Stimulated activated CD8-positive, alpha-beta memory T cell treated with anti-CD3 and anti-CD28 coated beads, Interleukin-12 subunit alpha, Interleukin-12 subunit beta, amount 100 ng/mL, for 24 hours (primary cell): ENCODE data around the gene ZNF579.

Experiments
- DNase-seq: peaks from one replicate; pipeline ENCODE4 v3.0.0-alpha.2; 2020; ENCODE audit errors: extremely low read depth

ZNF579 gene, protein sequence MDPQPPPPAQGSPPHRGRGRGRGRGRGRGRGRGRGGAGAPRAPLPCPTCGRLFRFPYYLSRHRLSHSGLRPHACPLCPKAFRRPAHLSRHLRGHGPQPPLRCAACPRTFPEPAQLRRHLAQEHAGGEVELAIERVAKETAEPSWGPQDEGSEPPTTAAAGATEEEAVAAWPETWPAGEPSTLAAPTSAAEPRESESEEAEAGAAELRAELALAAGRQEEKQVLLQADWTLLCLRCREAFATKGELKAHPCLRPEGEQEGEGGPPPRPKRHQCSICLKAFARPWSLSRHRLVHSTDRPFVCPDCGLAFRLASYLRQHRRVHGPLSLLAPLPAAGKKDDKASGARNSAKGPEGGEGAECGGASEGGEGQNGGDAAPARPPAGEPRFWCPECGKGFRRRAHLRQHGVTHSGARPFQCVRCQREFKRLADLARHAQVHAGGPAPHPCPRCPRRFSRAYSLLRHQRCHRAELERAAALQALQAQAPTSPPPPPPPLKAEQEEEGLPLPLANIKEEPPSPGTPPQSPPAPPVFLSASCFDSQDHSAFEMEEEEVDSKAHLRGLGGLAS

GRCh38 chr19:55580628-55581144 is at the start of gene ZNF579:
ZNF579 (minus strand) TSS chr19:55580848; CDS start chr19:55579639, 1,209 bp downstream.
- peak; percentile 55 for DNase-seq

- DNase-seq, result no peak
Measured at GRCh38 chr19:55626350-55626749, 45.7 kb upstream of the ZNF579 start.

DNA sequence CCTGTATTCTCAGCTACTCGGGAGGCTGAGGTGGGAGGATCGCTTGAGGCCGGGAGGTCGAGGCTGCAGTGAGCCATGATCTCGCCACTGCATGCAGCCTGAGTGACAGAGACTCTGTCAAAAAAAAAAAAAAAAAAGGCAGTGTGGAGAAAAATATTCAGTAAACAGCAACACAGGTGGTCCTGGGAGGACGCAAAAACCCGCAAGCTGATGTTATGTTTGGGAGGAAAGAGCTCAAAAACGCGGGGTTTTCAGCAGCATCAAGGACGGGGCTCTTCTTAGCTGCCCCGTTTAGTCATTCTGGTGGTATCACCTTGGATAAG is 44.3 kb upstream of the ZNF579 start:
- no peak for DNase-seq

GRCh38 chr19:55624109-55625003 is 43.7 kb upstream of the ZNF579 start, which contains the start of gene ZNF784:
ZNF784 (minus strand) TSS chr19:55624566; CDS start chr19:55624561, 5 bp downstream.
- peak; percentile 86 for DNase-seq

GRCh38 chr19:55623561-55623960 is 42.9 kb upstream of the ZNF579 start:
- no peak for DNase-seq

DNA sequence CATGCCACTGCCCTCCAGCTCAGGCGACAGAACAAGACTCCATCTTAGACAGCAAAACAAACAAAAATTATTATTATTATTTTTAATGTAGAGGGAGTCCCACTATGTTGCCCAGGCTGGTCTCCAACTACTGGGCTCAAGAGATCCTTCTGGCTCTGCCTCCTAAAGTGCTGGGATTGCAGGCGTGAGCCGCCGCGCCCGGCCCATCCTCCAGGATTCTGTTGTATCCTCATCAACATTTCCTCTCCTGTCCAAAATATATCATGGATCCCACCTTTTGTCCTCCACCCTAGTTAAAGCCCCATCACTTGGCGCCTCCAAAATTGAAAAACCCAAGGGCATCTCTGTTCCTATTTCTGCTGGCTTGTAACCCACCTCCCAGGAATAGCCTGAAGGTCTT is 42.5 kb upstream of the ZNF579 start:
- no peak for DNase-seq

GRCh38 chr19:55622242-55622969 is 41.8 kb upstream of the ZNF579 start:
- DNase-seq, result no peak

GRCh38 chr19:55621673-55622231 is 41.1 kb upstream of the ZNF579 start:
- DNase-seq, result no peak

- DNase-seq, result no peak
Measured at GRCh38 chr19:55621205-55621672, 40.6 kb upstream of the ZNF579 start.

DNA sequence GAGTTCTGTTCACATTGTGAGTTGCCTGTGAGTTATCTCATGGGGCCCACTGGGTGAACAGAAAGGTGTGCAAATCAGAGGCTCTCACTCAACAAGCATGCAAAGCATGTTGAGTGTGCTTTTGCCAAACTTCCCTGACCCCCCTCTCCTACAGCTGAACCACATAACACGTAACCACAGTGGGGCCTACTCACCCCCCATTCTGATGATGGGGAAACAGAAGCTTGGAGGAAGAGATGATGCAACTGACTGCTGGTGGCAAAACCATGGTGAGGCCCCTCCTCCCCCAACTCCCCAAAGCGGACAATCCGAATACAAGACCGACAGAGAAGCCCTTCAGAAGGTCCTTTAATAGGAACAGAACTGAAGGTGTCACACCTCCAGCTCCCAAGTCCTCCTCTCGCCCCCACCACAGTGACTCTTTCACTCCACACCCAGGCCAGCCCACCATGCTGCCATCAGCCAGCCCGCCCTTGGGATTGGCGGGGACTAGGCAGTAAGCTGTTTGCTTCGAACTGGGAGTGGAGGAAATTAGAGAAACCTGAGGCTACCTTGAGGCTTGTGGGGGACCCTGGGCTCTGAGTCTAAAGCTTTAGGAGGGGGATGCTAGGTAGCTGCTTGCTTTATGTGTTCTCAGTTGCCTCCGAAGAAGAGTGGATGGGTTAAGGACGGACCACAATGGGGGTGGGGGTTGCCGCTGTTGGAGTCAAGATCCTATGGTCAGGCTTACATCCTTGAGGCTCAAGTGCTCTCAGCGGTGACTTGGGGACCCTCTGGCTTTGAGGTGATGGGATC is 40.0 kb upstream of the ZNF579 start:
- DNase-seq, result no peak

GRCh38 chr19:55619286-55619685 is 38.6 kb upstream of the ZNF579 start:
- DNase-seq, result no peak

- DNase-seq, result no peak
Measured at GRCh38 chr19:55618426-55618825, 37.8 kb upstream of the ZNF579 start.

GRCh38 chr19:55617426-55617825 is 36.8 kb upstream of the ZNF579 start:
- no peak for DNase-seq

DNA sequence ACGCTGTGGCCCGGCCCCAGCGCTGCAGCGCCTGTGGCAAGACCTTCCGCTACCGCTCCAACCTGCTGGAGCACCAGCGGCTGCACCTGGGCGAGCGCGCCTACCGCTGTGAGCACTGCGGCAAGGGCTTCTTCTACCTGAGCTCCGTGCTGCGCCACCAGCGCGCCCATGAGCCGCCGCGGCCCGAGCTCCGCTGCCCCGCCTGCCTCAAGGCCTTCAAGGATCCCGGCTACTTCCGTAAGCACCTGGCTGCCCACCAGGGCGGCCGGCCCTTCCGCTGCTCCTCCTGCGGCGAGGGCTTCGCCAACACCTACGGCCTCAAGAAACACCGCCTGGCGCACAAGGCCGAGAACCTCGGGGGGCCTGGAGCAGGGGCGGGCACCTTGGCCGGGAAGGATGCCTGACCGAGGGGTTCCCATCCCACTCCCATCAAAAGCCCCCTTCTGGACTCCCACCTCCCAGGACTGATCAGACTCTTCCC is 35.8 kb upstream of the ZNF579 start:
- no peak for DNase-seq

GRCh38 chr19:55615543-55616394 is 35.1 kb upstream of the ZNF579 start:
- no peak for DNase-seq

DNA sequence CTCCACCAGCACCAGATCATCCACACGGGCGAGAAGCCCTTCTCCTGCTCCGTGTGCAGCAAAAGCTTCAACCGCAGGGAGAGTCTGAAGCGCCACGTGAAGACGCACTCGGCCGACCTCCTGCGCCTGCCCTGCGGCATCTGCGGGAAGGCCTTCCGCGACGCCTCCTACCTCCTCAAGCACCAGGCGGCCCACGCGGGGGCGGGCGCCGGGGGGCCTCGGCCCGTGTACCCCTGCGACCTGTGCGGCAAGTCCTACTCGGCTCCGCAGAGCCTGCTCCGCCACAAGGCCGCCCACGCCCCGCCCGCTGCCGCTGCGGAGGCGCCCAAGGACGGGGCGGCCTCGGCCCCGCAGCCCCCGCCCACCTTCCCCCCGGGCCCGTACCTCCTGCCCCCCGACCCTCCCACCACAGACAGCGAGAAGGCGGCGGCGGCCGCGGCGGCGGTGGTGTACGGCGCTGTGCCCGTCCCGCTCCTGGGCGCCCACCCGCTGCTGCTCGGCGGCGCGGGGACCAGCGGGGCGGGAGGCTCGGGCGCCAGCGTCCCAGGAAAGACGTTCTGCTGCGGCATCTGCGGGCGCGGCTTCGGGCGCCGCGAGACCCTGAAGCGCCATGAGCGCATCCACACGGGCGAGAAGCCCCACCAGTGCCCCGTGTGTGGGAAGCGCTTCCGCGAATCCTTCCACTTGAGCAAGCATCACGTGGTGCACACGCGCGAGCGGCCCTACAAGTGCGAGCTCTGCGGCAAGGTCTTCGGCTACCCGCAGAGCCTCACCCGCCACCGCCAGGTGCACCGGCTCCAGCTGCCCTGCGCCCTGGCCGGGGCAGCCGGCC is 34.3 kb upstream of the ZNF579 start:
- DNase-seq, result no peak

- DNase-seq, result no peak
Measured at GRCh38 chr19:55613930-55614710, 33.5 kb upstream of the ZNF579 start.
